NCI-H524 (cell line): ENCODE measurements around the gene FARP1.

ENCODE experiments used
- DNase-seq, 2 experiments: peaks; one replicate each; lab custom pipeline; 2025; lab: John Stamatoyannopoulos, UW

Gene FARP1

DNA sequence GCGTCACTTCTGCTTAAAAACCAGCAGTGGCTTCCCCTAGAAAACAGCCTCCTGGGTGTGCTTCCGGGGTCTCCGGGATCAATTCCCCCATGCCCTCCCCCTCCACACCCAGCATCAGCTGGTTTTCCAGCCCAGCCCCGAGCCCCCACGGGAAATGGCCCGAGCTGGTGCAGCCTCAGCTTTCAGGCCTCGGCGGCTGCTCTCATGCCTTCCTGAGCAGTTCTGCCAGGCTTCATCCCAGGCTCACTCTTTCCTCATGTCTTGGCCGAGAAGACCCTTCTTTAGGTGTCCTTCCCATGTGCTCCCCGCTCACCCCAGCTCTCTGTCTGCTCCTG is 137.2 kb downstream of the FARP1 start:
- DNase-seq, result no peak

- DNase-seq, result peak; percentile 81 to 91
Observed at GRCh38 chr13:98284679-98285078, 141.8 kb downstream of the FARP1 start.

DNA sequence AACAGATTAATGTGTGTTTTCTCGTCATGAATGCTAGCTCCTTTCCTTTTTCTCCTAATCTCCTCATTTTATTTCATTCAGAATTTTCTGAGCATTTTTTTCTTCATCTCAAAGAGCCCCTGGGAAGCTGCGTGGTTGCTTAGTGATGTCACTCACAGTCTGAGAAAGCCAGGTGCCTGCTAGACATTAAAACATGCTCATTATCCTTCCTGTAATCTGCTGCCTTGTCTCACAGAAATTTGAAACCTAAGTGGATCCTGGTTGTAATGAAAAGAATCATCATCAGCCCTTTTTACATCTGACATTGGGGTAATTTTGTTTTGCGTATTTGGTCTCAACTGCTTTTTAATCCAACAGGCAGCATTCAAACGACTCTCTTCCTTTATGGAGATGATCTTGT is 142.4 kb downstream of the FARP1 start:
- peak; percentile 69 to 89 for DNase-seq

DNA sequence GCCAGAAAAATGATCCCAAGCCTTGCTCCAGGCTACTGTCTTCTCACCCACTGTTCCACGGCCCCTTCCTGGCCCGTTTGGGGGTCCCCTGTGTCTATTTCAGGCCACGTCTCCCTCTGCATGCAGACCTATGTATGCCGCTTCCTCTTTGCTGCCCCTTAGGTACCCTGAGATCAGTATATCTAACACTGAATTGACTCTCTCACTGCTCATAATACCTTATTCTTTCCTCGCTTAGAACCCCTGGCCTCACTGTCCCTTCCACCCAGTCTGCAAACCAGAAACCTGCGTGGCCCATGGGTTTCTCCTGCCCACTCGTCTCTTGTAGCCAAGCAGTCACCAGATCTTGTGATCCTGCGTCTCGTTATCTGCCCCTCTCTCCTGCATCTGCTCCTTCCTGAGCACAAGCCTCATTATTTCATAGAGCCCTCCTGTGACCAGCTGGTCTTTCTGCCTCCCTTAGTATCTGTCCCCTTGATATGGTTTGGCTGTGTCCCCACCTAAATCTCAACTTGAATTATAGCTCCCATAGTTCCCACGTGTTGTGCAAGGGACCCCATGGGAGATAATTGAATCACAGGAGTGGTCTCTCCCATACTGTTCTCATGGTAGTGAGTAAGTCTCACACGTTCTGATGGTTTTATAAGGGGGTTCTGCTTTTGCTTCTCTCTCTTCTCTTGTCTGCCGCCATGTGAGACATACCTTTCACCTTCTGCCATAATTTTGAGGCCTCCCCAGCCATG is 143.1 kb downstream of the FARP1 start:
- DNase-seq, result peak; percentile 84 to 87

DNA sequence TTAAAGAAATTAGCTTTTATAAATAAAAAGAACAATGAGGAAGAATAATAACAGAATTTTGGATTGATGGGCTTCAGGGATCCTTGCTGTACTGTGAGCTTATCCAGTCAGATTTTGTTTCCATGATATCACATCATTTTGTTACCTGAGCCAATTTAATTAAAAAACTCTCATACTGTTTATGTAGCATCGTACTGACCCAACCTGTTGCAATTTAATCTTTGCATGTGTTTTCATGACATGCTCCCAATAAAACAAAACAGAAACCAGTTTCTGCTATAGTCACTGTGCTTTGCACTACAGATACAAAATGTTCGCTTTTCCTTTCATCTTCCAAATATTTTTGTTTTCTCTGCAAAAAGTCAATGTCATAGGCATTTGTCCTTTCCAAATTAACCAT is 143.9 kb downstream of the FARP1 start:
- DNase-seq, result no peak

- DNase-seq, result no peak
Observed at GRCh38 chr13:98288211-98288610, 145.3 kb downstream of the FARP1 start.

DNA sequence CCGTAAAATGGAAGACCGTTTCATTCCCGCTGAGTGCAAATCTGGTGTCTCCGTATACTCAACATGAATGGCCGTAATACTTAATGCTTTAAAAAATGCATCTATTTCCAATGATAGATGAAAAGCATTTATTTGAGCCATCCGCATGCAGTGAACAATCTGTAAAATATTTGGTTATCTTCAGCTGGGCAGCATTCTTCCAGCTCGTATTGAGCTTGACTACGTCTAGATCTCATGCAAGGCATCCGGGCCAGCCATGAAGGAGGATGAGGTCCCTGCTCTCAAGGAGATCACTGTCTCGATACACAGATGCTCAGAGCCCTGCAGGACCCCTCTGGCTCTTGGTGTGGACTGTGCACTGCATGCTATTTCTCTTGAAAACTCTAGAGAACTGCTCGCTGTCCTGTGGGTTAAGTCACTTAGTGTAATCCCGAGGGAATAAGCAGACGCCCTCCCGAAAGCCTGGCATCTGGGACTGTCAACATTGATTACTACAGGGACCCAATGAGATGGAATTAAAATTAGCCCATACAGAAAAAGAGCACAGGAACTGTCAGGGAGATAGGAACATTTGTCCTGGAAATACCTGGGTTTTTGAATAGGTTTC is 146.5 kb downstream of the FARP1 start:
- DNase-seq, result peak; percentile 59 to 90

- DNase-seq, result no peak
Observed at GRCh38 chr13:98290261-98290660, 147.4 kb downstream of the FARP1 start.

DNA sequence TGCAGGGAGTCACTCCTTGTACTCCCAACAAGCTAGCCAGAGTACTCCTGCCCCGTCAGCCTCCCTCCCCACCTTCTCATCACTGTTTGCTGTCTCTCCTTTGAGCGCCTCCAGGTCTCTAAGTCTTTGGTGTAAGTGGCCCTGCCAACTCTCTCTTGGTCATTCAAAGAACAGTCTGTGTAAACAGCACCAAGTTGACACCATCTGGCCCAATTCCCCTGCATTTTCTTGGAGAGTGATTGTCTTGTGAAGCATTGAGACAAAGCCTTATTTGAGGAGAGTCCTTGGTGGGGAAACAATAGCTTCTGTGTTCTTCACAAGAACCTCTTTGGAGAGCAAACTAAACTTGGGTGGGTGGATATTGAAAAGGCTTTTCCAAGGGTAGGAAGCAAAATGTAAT is 148.8 kb downstream of the FARP1 start:
- DNase-seq, result peak; percentile 9 to 40

DNA sequence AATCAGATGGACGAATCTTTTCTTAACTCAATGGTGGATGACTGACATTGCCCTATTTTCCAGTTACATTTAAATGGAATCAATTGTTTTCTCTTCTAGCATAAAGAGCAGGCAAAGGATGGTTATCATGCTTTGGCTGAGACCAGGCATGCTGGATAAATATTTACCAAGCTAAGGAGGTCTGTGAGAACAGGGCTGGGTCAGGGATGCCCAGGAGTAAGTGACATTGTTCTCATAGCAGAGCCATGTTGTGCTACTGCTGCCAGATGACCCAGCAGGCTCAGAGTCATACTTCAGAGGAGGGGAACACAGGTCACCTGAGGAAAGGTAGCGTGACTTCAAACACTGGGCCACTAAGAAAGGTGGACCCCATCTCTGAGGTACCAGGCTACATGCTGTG is 150.2 kb downstream of the FARP1 start:
- DNase-seq, result no peak

DNA sequence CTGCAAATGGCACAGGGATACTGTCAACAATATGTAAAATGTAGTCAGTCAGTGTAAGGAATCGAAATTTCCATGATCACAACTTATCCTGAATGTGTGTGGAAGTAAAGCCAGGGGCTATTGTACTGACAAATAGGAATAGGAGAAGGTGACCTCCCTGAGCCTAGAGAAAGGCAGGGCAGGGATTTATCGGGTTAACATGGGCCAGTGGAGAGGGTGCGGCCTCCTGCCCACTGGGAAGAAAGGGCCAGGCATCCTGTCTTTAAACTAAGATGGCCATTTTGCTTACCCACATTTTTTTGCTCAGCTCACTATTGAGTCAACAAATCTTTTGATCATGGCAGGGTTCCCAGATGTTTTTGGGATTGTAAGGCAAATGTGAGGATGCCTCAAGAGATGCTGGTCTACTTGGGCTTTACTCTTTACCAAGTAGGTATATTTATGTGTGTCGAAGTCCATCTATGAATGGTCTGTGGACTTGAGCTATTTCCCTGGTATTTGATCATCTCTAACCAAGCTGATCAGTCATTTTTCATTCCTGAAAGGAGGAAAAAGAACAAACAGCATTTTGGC is 150.8 kb downstream of the FARP1 start:
- no peak for DNase-seq

GRCh38 chr13:98295371-98295770 is 152.5 kb downstream of the FARP1 start:
- no peak for DNase-seq

- peak in 1 of 2 experiments; percentile 32 for DNase-seq
Observed at GRCh38 chr13:98297051-98297450, 154.2 kb downstream of the FARP1 start.

DNA sequence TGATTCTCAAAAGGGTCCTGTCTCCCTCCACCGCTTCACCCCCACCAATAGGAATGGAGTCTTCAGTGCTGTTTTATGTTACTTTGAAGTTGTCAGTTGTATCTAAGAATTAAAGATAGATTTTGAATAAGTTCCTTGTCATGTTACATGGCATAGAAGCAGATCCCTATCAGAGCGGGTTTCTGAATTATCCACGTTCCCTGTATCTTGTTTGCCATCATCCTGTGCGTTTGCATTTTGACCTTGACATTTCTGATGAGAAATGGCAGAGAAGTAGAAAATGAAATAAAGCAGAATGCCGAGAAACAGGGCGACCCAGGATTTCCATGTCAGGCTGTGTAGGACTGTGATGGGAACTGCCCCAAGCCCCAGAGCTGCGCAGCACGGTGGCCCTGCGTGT is 154.9 kb downstream of the FARP1 start:
- DNase-seq, result no peak

DNA sequence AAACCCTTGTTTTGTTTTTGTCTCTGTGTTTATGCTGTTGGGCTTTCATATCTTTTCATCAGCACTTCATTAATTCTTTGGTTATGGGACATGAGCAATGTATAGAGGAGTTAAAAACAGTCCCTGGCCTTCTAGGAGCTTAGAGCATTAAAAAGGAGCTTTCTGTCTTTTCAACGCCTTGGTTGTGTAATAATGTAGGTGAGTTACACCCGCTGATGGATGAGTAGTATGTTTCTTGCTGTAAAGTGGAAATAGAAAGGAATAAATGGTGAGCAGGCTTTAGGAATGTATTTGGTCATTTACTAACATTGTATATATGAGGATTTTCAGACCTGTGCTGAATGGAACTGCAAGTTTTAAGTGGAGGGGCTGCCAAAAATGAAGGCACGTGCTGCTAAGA is 155.7 kb downstream of the FARP1 start:
- no peak for DNase-seq

GRCh38 chr13:98299235-98299965 is 156.5 kb downstream of the FARP1 start:
- no peak for DNase-seq

GRCh38 chr13:98299966-98300350 is 157.1 kb downstream of the FARP1 start:
- no peak for DNase-seq

DNA sequence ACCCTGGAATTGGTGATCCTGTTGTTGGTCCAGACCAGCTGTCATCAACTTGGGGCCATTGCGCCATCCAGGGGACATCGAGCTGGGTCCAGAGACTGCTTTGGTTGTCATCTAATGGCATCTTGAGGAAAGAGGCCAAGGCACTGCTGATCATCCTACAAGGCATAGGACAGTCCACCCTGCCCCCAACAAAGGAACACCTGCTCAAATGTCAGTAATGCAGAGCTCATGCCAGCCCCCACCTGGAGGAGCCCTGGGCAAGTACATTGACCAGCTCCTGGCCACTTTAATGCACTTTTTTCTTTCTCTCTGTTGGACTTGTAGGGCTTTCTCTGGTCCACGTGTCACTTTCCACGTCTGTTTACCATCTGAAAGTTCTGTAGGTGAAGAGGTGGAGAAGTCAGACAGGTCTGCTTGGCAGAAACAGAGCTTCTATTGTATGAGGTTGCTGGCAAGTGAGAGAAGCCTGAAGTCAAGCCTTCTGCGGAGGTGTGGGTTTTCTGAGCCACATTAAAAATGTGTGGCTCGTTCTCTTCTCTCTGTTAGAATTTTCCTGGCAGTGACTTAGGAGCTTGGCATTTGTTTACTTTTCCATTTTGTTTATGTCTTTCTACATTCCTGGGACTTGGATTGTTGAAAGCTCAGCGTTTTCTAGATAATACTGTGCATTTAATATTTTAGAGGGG is 158.2 kb downstream of the FARP1 start:
- DNase-seq, result no peak

GRCh38 chr13:98301721-98302120 is 158.8 kb downstream of the FARP1 start:
- DNase-seq, result no peak

DNA sequence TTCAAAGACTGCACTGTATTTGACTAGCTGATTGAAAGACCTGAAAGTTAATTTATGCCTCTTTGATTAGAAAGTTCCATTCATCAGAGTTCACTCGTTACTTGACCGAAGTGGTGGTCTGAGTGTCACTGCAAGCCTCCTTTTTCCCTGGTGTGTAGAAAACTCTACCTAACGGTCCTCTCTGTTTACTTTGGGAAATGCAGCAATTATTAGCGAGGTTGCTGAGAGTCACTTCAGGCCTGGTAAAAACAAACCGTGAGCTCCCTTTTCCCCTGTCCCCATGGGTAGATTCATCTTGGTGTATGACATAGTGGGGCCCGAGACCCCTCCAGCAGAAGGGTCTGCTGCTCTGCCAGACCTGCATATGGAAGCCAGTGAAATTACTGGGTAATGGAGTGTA is 161.0 kb downstream of the FARP1 start:
- DNase-seq, result no peak

DNA sequence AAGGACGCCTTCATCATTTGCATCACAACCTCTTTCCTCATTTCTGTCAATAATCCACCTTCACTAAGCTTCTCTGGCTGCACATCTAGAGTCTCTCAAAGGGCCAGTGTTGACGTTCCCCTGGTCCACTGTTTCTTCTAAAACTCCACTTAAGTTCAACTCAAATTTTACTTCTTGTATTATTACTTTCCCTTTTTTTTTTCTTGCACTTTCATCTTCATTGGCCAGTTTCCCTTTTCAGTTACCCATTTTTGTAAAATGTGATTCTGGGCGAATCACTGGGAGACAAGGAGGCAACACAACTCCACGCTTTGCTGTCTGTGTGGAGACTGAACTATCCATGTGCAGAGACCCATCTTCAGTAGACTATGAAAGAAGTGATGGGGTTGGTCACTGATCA is 162.8 kb downstream of the FARP1 start:
- no peak for DNase-seq

DNA sequence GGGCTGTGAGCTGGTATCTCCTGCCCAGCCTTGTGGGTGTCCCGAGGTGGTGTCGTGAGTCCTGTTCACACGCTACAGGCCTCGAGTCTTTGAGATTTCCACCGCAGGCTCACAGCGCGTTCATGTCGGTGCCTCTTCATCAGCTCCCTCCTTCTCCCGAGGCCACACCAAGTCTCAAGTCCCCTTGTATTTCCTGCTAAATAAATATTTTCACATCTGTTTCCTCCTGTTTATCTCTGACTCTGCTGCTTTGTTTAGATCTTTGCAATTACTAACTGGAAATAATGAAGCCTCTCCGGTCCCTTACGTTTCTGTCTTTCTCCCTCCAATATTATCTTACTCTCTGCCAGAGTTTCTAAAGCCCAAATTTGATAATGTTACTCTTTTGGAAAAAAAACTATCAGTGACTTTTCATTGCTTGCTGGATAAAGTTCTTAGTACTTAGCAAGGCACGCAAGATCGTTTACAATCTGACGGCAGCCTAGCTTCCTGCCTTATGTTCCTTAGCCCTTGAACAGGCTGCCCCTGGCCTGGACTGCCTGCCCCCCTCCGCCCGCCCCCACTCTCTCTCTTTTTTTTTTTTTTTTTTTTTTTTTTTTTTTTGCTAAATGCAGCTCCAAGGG is 164.7 kb downstream of the FARP1 start:
- peak in 1 of 2 experiments; percentile 35 for DNase-seq
